ENCODE data around the gene GCHFR. TPM values are rescaled to one million over a fixed set of nuclear protein-coding genes. Genes with fewer than 3 reads are reported as not detected.

GCHFR gene
- total and polyA plus RNA-seq, 2 donors (not counting 3 experiments of a cell fraction or from before 2014, with no cell fraction given), result 6.3 to 14.2 TPM

DNA sequence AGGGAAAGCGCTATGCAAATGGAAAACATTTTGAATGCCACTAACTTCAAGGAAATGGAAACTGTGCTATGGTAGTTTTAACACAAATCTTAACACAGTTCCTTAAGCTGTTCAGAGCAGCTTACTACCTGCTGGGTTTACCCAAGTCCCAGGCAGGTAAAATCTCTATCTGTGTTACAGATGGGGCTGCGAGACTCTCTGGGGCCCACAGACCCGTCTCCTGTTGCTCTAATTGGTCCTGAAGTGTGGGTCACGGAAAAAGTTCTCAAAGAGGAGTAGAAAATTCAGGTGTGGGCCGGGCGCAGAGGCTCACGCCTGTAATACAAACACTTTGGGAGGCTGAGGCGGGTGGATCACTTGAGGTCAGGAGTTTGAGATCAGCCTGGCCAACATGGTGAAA, 26.1 kb downstream of the GCHFR start:
- Histone ChIP-seq H3K4me2 (ENCODE audit: insufficient read depth, low read length) (no peak overlapping the region), H3K36me3 (ENCODE audit: control insufficient read depth in 2 of 2, extremely low read depth in 1 of 2, insufficient read depth in 2 of 2, low read length in 2 of 2) (no peaks in the 10 kb centered on the region), H3K27me3 (ENCODE audit: control insufficient read depth in 2 of 2, insufficient read depth in 2 of 2, low read length in 2 of 2) (no peaks in the 10 kb centered on the region), H3K9me1 (replicated peaks; ENCODE audit: control insufficient read depth, extremely low read depth, insufficient read depth, low read length) (no peaks in the 10 kb centered on the region), H3K27ac (ENCODE audit: insufficient read depth, low read depth, low read length) (no peak overlapping the region), H3K9ac (replicated peaks; ENCODE audit: extremely low read depth, insufficient read depth, low read length) (no peak overlapping the region), H3K4me3 (replicated peaks in 1 of 3; ENCODE audit: insufficient read depth in 1 of 3, low read depth in 1 of 3, low read length in 3 of 3) (no peak overlapping the region), H2AFZ (ENCODE audit: low read depth, low read length) (no peak overlapping the region), H3K79me2 (ENCODE audit: control insufficient read depth, insufficient read depth, low read length) (peaks cover 23% of the 10 kb centered on the region), H3K4me1 (ENCODE audit: control insufficient read depth, extremely low read depth, insufficient read depth, low read length) (peaks cover 41% of the 10 kb centered on the region), H3K9me3 (replicated peaks; ENCODE audit: control insufficient read depth, insufficient read depth, low read length) (no peaks in the 10 kb centered on the region), H4K20me1 (replicated peaks; ENCODE audit: control insufficient read depth, extremely low read depth, insufficient read depth, low read length) (no peaks in the 10 kb centered on the region)
- DNase-seq (ENCODE audit: low read depth, low spot score), result no peak
- no peak for FAIRE-seq
- CTCF ChIA-PET, result interaction anchor here (1.4 to 2.4 kb wide), 2 partner anchors 7 to 200 kb away, joined by 4 to 8 read pairs; no protein-coding TSS in a partner anchor
- intact Hi-C loops (cut with micrococcal nuclease), result loop anchor here (5.0 kb wide), 1 partner anchor 102 kb away; the partner anchor contains the start of gene VPS18
- dilution Hi-C loops (cut with MboI; ENCODE audit: extremely low pct_ligation_motif_present, low sequenced_read_pairs), result no loop called here
- BruUV-seq (replicated peaks), result no TSS peak
- no peak for TF ChIP-seq CTCF (IDR thresholded peaks at IDR 0.05; ENCODE audit: extremely low read depth in 1 of 2, insufficient read depth in 1 of 2, low read depth in 1 of 2, low read length in 2 of 2)
- no peak for TF ChIP-seq GATA2 (IDR thresholded peaks at IDR 0.05; ENCODE audit: insufficient read depth, insufficient read length, low read depth, low read length)
- TF ChIP-seq FOS (IDR thresholded peaks at IDR 0.05; ENCODE audit: borderline replicate concordance, insufficient read depth, low read length), result no peak
- TF ChIP-seq POLR2A (IDR thresholded peaks at IDR 0.05; ENCODE audit: low read depth, low read length), result no peak
- TF ChIP-seq JUN (IDR thresholded peaks at IDR 0.05; ENCODE audit: borderline replicate concordance, insufficient read depth, insufficient read length, low read depth), result no peak
- TF ChIP-seq, protein P1, sequence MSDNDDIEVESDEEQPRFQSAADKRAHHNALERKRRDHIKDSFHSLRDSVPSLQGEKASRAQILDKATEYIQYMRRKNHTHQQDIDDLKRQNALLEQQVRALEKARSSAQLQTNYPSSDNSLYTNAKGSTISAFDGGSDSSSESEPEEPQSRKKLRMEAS (IDR thresholded peaks at IDR 0.05; ENCODE audit: insufficient read depth, insufficient read length), result no peak
- TF ChIP-seq POLR2AphosphoS5 (IDR thresholded peaks at IDR 0.05; ENCODE audit: insufficient read depth, low read depth, low read length), result no peak
- TF ChIP-seq MYC (IDR thresholded peaks at IDR 0.05; ENCODE audit: low read depth, low read length), result no peak
- no peak for TF ChIP-seq EZH2 (IDR thresholded peaks at IDR 0.05; ENCODE audit: borderline replicate concordance, low read depth, low read length, severe bottlenecking)
- POLR2A ChIA-PET, result no interaction called here
